Left lung (tissue), 10 donors: ENCODE results near the gene KIAA2012. TPM values are rescaled to one million over a fixed set of nuclear protein-coding genes. Genes with fewer than 3 reads are reported as not detected.
"Not testable (repeated sequence)": the region's sequence is repeated elsewhere in the genome, so short reads cannot be mapped to it uniquely, and the experiment has no call there.

Experiments
- ATAC-seq: fragments of 200-7000 bp; cut with Tn5 transposase; one replicate; pipeline ENCODE4 v1.9.1; 2020; ENCODE audit warnings: moderate library complexity
- DNase-seq, 4 donors: peaks; one replicate each; pipeline ENCODE4 v3.0.0-alpha.2; 2013 to 2020
- H3K27ac ChIP-seq, 2 donors: fragments of 200-600 bp; sonication (generic) in 1 of 2; one replicate each; pipeline versions ENCODE4 v1.5.0 to v1.8.0; 2020 to 2021
- H3K27me3 ChIP-seq, 2 donors: fragments of 200-600 bp; sonication (generic) in 1 of 2; one replicate each; pipeline versions ENCODE4 v1.5.0 to v1.8.0; 2020 to 2021
- H3K36me3 ChIP-seq, 2 donors: fragments of 200-600 bp; sonication (generic) in 1 of 2; one replicate each; pipeline versions ENCODE4 v1.5.0 to v1.8.0; 2020 to 2021
- H3K4me1 ChIP-seq, 2 donors: fragments of 200-600 bp; one replicate each; pipeline ENCODE4 v1.8.0; 2021
- H3K4me3 ChIP-seq, 2 donors: fragments of 200-600 bp; sonication (generic) in 1 of 2; one replicate each; pipeline versions ENCODE4 v1.5.0 to v1.8.0; 2020 to 2021; ENCODE audit warnings: mild to moderate bottlenecking in 1 of 2
- H3K9me3 ChIP-seq, 2 donors: fragments of 200-600 bp; sonication (generic) in 1 of 2; one replicate each; pipeline versions ENCODE4 v1.5.0 to v1.8.0; 2020 to 2021
- CTCF ChIP-seq, 2 donors: fragments of 200-600 bp; sonication (generic) in 1 of 2; IDR thresholded peaks; one replicate each; pipeline versions ENCODE4 v1.5.0 to v1.8.0; 2021; ENCODE audit warnings: antibody characterized with exemption in 2 of 2
- intact Hi-C, 2 donors: fragments of 100-400 bp; cut with DNase I; formaldehyde crosslinking; loops; one replicate each; pipeline versions ENCODE4 v1.11.2 to v1.14.2; 2022
- polyA plus RNA-seq, 6 donors: library from polyadenylated mRNA; unstranded; fragments of 120-200 nt; gene quantifications; one replicate each; pipeline ENCODE4 v1.2.1, GENCODE V29; 2013; ENCODE audit not compliant: insufficient read length in 6 of 6
- total RNA-seq, 2 donors: library from RNA; stranded (reverse); fragmentation: NEBNext Ultra II Directional; extraction: Animal tissue kit (Norgen Biotek cat#: 25700); gene quantifications; one replicate each; pipeline ENCODE4 v1.2.1, GENCODE V29; 2021
- donor health status: DM: no; HTN: yes; CAD: no.
- donor health status: DM: no; HTN: no; CAD: no.

The KIAA2012 gene
- total and polyA plus RNA-seq, 8 donors: 0.46 to 2.8 (median 1.5) TPM; not detected in 1

- Histone ChIP-seq H3K36me3 (no peaks in the 10 kb centered on the region), H3K27me3 (no peaks in the 10 kb centered on the region), H3K4me1 (no peaks in the 10 kb centered on the region), H3K27ac (no peak overlapping the region), H3K4me3 (no peak overlapping the region), H3K9me3 (no peaks in the 10 kb centered on the region)
- ATAC-seq (no peak), DNase-seq (no peak)
- intact Hi-C loops: no loop called here
- TF ChIP-seq CTCF (IDR thresholded peaks at IDR 0.05): no peak
These were observed 60.3 kb downstream of the KIAA2012 start for GRCh38 chr2:202133200-202133908.

GRCh38 chr2:202133909-202134265, 60.8 kb downstream of the KIAA2012 start:
- H3K9me3 ChIP-seq: no peaks in the 10 kb centered on the region
- no peaks in the 10 kb centered on the region for H3K27me3 ChIP-seq
- no peak overlapping the region for H3K4me3 ChIP-seq
- H3K36me3 ChIP-seq: no peaks in the 10 kb centered on the region
- H3K4me1 ChIP-seq: no peaks in the 10 kb centered on the region
- ATAC-seq (no peak), DNase-seq (no peak)
- TF ChIP-seq CTCF (IDR thresholded peaks at IDR 0.05): no peak
- no peak overlapping the region for H3K27ac ChIP-seq
- intact Hi-C loops: no loop called here

GRCh38 chr2:202135091-202135874, 62.2 kb downstream of the KIAA2012 start:
- H3K4me3 ChIP-seq: no peak overlapping the region
- no peaks in the 10 kb centered on the region for H3K36me3 ChIP-seq
- peak overlapping the region in 1 of 2 donors; percentile 15 for H3K27ac ChIP-seq
- DNase-seq: peak in 3 of 4 donors; percentile 79 to 95 (median 93)
- ATAC-seq: peak; percentile 77
- intact Hi-C loops: no loop called here
- no peaks in the 10 kb centered on the region for H3K4me1 ChIP-seq
- H3K9me3 ChIP-seq: no peaks in the 10 kb centered on the region
- H3K27me3 ChIP-seq: no peaks in the 10 kb centered on the region
- no peak for TF ChIP-seq CTCF (IDR thresholded peaks at IDR 0.05)

- H3K9me3 ChIP-seq, intact Hi-C loops, H3K27me3 ChIP-seq, H3K36me3 ChIP-seq, H3K27ac ChIP-seq, H3K4me3 ChIP-seq, ATAC-seq, DNase-seq, H3K4me1 ChIP-seq: not testable (repeated sequence)
These were observed 63.0 kb downstream of the KIAA2012 start for GRCh38 chr2:202136039-202136438.

- Histone ChIP-seq H3K36me3 (no peaks in the 10 kb centered on the region), H3K27me3 (no peaks in the 10 kb centered on the region), H3K27ac (no peak overlapping the region), H3K9me3 (no peaks in the 10 kb centered on the region), H3K4me1 (no peaks in the 10 kb centered on the region), H3K4me3 (no peak overlapping the region)
- TF ChIP-seq CTCF (IDR thresholded peaks at IDR 0.05): no peak
- peak in 1 of 4 donors; percentile 78 for DNase-seq
- ATAC-seq: no peak
- intact Hi-C loops: no loop called here
These were observed 63.5 kb downstream of the KIAA2012 start for GRCh38 chr2:202136526-202136925.
